NCI-H774 (cell line): ENCODE results near the gene WNT5B.
"Not testable (repeated sequence)": the region's sequence is repeated elsewhere in the genome, so short reads cannot be mapped to it uniquely, and the experiment has no call there.

ENCODE experiments used
- DNase-seq: peaks from one replicate; lab custom pipeline; 2025; lab: John Stamatoyannopoulos, UW

Gene WNT5B

GRCh38 chr12:1691123-1692007 lies 62.3 kb downstream of the WNT5B start:
- DNase-seq, result peak; percentile 21

GRCh38 chr12:1692226-1692625 lies 63.2 kb downstream of the WNT5B start:
- DNase-seq, result no peak

DNA sequence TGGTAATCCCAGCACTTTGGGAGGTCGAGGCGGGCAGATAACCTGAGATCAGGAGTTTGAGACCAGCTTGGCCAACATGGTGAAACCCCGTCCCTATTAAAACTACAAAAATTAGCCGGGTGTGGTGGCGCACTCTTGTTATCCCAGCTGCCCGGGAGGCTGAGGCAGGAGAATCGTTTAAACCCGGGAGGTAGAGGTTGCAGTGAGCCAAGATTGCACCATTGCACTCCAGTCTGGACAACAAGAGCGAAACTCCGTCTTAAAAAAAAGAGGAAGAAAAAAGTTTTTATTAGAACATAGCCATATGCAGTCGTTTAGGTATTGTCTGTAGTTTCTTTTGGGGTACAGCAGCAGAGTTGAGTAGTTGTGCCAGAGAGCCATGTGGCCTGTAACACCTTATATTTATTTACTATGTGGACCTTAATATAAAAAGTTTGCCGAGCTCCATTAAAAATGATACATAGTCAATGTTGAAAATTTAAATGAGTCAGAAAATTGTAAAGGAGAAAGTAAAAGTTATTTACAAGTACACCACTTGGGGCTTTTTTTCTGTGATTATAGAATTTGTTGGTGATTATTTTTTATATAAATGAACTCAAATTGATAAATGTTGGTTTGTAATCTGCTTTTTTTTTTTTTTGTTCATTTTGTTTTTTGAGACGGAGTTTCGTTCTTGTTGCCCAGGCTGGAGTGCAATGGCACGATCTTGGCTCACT lies 64.0 kb downstream of the WNT5B start:
- DNase-seq, result no peak

GRCh38 chr12:1695097-1695496 lies 66.1 kb downstream of the WNT5B start:
- not testable (repeated sequence) for DNase-seq

GRCh38 chr12:1695886-1696670 lies 67.0 kb downstream of the WNT5B start:
- no peak for DNase-seq

DNA sequence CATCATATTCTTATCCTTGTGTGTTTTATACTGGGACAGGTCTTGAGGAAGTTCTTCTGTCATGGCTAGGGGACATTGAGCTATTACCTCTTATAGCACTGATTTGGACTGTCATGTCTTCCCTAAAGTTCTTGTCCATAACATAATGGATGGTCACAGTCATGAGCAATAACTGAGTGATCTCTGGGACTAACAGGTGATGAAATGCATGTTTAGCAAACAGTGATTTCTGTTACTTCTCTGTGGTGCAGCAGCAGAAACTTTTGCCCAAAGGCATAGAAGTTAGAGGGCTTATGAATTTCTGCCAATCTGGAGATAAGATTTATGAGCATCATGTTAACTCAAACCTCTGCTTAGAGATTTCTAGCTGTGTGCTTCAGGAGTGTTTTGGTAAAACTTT lies 67.8 kb downstream of the WNT5B start:
- no peak for DNase-seq
